ENCODE measurements around the gene MCMBP.
"Not testable (repeated sequence)": the region's sequence is repeated elsewhere in the genome, so short reads cannot be mapped to it uniquely, and the experiment has no call there.

MCMBP gene, protein sequence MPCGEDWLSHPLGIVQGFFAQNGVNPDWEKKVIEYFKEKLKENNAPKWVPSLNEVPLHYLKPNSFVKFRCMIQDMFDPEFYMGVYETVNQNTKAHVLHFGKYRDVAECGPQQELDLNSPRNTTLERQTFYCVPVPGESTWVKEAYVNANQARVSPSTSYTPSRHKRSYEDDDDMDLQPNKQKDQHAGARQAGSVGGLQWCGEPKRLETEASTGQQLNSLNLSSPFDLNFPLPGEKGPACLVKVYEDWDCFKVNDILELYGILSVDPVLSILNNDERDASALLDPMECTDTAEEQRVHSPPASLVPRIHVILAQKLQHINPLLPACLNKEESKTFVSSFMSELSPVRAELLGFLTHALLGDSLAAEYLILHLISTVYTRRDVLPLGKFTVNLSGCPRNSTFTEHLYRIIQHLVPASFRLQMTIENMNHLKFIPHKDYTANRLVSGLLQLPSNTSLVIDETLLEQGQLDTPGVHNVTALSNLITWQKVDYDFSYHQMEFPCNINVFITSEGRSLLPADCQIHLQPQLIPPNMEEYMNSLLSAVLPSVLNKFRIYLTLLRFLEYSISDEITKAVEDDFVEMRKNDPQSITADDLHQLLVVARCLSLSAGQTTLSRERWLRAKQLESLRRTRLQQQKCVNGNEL

DNA sequence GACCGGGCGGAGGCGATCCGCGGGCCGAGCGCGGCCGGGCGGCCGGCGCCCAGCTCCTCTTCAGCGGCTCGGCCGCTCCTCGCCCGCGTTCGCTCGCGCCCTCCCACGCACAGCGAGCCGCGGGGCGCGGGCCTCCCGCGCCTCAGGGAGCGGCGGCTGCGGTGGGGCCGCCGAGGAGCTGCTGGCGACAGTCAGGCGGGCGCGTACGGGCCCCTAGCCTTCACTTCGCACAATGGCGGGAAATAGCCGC lies at the start of gene MCMBP:
Gene MCMBP (minus strand): TSS at position 234 of the 250 bp plus-strand sequence. CDS start 259 bp downstream, outside the sequence.
- Histone ChIP-seq H3K9ac (ENCODE audit: low read length in 2 of 2) (peak within 1 kb of the TSS; percentile 82 to 84), H3K27me3 (ENCODE audit: control insufficient read depth in 1 of 2, insufficient read depth in 2 of 2, low read length in 2 of 2) (no peaks in the 10 kb centered on the region), H3K27ac (ENCODE audit: low read length) (peak within 1 kb of the TSS; percentile 88), H3K9me3 (ENCODE audit: control insufficient read depth in 2 of 2, low read length in 2 of 2) (no peaks in the 10 kb centered on the region), H3K4me3 (ENCODE audit: low read length in 2 of 2) (peak within 1 kb of the TSS; percentile 45 to 88), H3K36me3 (ENCODE audit: control insufficient read depth in 2 of 2, insufficient read depth in 2 of 2, low read length in 2 of 2) (no peaks in the 10 kb centered on the region), H3K4me1 (ENCODE audit: control insufficient read depth, insufficient read depth, low read length) (peaks cover 8% of the 10 kb centered on the region)

- H3K4me1 ChIP-seq (ENCODE audit: control insufficient read depth, insufficient read depth, low read length) = no peaks in the 10 kb centered on the region
- no peak overlapping the region for H3K27ac ChIP-seq (ENCODE audit: low read length)
- no peaks in the 10 kb centered on the region for H3K27me3 ChIP-seq (ENCODE audit: control insufficient read depth in 1 of 2, insufficient read depth in 2 of 2, low read length in 2 of 2)
- peaks cover 45 to 59% of the 10 kb centered on the region in 2 donors for H3K36me3 ChIP-seq (ENCODE audit: control insufficient read depth in 2 of 2, insufficient read depth in 2 of 2, low read length in 2 of 2)
- no peak overlapping the region for H3K4me3 ChIP-seq (ENCODE audit: low read length in 2 of 2)
- H3K9me3 ChIP-seq (ENCODE audit: control insufficient read depth in 2 of 2, low read length in 2 of 2) = no peaks in the 10 kb centered on the region
- H3K9ac ChIP-seq (ENCODE audit: low read length in 2 of 2) = no peak overlapping the region
Observed at GRCh38 chr10:119919826-119920225, 47.2 kb upstream of the MCMBP start.

- peaks cover 49 to 62% of the 10 kb centered on the region in 2 donors for H3K36me3 ChIP-seq (ENCODE audit: control insufficient read depth in 2 of 2, insufficient read depth in 2 of 2, low read length in 2 of 2)
Observed at GRCh38 chr10:119919271-119919670, 46.6 kb upstream of the MCMBP start.

DNA sequence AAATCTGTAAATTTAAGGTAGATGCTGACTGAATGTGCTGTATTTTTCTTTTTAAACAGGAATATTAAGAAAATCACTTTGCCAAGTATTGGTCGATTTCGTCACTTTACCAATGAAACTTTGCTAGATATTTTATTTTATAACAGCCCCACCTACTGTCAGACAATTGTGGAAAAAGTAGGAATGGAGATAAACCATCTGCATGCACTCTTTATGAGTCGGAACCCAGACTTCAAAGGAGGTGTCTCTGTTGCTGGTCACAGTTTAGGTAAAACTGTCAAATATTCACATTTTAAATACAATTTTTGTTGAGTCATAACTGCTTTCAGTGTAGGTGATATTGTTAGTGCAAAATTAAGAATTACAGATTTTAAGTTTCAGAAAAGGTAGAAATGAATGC lies 45.1 kb upstream of the MCMBP start:
- H3K9ac ChIP-seq (ENCODE audit: low read length in 2 of 2) = no peak overlapping the region
- peaks cover 55 to 63% of the 10 kb centered on the region in 2 donors for H3K36me3 ChIP-seq (ENCODE audit: control insufficient read depth in 2 of 2, insufficient read depth in 2 of 2, low read length in 2 of 2)
- H3K4me3 ChIP-seq (ENCODE audit: low read length in 2 of 2) = no peak overlapping the region
- no peak overlapping the region for H3K27ac ChIP-seq (ENCODE audit: low read length)
- H3K4me1 ChIP-seq (ENCODE audit: control insufficient read depth, insufficient read depth, low read length) = no peaks in the 10 kb centered on the region
- no peaks in the 10 kb centered on the region for H3K27me3 ChIP-seq (ENCODE audit: control insufficient read depth in 1 of 2, insufficient read depth in 2 of 2, low read length in 2 of 2)
- H3K9me3 ChIP-seq (ENCODE audit: control insufficient read depth in 2 of 2, low read length in 2 of 2) = no peaks in the 10 kb centered on the region

More at GRCh38 chr10:119919271-119919670, 46.6 kb upstream of the MCMBP start:
- Histone ChIP-seq H3K4me1 (ENCODE audit: control insufficient read depth, insufficient read depth, low read length) (no peaks in the 10 kb centered on the region), H3K9ac (ENCODE audit: low read length in 2 of 2) (no peak overlapping the region), H3K27ac (ENCODE audit: low read length) (no peak overlapping the region), H3K27me3 (ENCODE audit: control insufficient read depth in 1 of 2, insufficient read depth in 2 of 2, low read length in 2 of 2) (no peaks in the 10 kb centered on the region), H3K9me3 (ENCODE audit: control insufficient read depth in 2 of 2, low read length in 2 of 2) (no peaks in the 10 kb centered on the region), H3K4me3 (ENCODE audit: low read length in 2 of 2) (no peak overlapping the region)

DNA sequence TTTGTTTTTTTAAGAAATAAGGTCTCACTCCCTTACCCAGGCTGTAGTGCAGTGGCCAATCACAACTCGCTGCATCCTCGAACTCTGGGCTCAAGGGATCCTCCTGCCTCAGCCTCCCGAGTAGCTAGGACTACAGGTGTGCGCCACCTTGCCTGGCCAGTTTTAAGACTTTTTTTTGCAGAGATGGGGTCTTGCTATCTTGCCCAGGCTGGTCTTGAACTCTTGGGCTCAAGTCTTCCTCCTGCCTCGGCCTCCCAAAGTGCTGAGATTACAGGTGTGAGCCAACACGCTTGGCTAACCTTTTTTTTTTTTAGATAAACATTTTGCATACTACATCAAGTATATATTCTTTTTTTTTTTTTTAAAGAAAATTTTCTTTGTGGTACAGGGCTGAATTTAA lies 38.0 kb upstream of the MCMBP start:
- no peak overlapping the region for H3K27ac ChIP-seq (ENCODE audit: low read length)
- H3K9me3 ChIP-seq (ENCODE audit: control insufficient read depth in 2 of 2, low read length in 2 of 2) = no peaks in the 10 kb centered on the region
- no peak overlapping the region for H3K4me3 ChIP-seq (ENCODE audit: low read length in 2 of 2)
- no peaks in the 10 kb centered on the region for H3K27me3 ChIP-seq (ENCODE audit: control insufficient read depth in 1 of 2, insufficient read depth in 2 of 2, low read length in 2 of 2)
- no peaks in the 10 kb centered on the region for H3K4me1 ChIP-seq (ENCODE audit: control insufficient read depth, insufficient read depth, low read length)
- H3K9ac ChIP-seq (ENCODE audit: low read length in 2 of 2) = no peak overlapping the region
- H3K36me3 ChIP-seq (ENCODE audit: control insufficient read depth in 2 of 2, insufficient read depth in 2 of 2, low read length in 2 of 2) = peaks cover 30% of the 10 kb centered on the region in 2 donors

GRCh38 chr10:119908166-119908565 lies 35.5 kb upstream of the MCMBP start:
- no peak overlapping the region for H3K27ac ChIP-seq (ENCODE audit: low read length)
- H3K36me3 ChIP-seq (ENCODE audit: control insufficient read depth in 2 of 2, insufficient read depth in 2 of 2, low read length in 2 of 2) = peaks cover 22 to 30% of the 10 kb centered on the region in 2 donors
- H3K4me3 ChIP-seq (ENCODE audit: low read length in 2 of 2) = no peak overlapping the region

DNA sequence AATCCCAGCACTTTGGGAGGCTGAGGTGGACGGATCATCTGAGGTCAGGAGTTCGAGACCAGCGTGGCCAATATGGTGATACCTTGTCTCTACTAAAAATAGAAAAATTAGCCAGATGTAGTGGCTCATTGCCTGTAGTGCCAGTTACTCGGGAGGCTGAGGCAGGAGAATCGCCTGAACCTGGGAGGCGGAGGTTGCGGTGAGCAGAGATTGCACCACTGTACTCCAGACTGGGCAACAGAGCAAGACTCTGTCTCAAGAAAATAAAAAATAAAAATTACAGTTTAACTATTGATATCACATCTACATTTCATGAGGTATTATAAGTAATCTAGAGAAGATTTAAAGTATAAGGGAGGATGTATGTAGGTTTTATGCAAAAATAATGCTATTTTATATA lies 35.1 kb upstream of the MCMBP start:
- H3K9ac ChIP-seq (ENCODE audit: low read length in 2 of 2); H3K27ac ChIP-seq (ENCODE audit: low read length); H3K9me3 ChIP-seq (ENCODE audit: control insufficient read depth in 2 of 2, low read length in 2 of 2); H3K4me3 ChIP-seq (ENCODE audit: low read length in 2 of 2); H3K4me1 ChIP-seq (ENCODE audit: control insufficient read depth, insufficient read depth, low read length); H3K27me3 ChIP-seq (ENCODE audit: control insufficient read depth in 1 of 2, insufficient read depth in 2 of 2, low read length in 2 of 2): not testable (repeated sequence)
- peaks cover 17 to 26% of the 10 kb centered on the region in 2 donors for H3K36me3 ChIP-seq (ENCODE audit: control insufficient read depth in 2 of 2, insufficient read depth in 2 of 2, low read length in 2 of 2)

More at GRCh38 chr10:119908166-119908565, 35.5 kb upstream of the MCMBP start:
- Histone ChIP-seq H3K4me1 (ENCODE audit: control insufficient read depth, insufficient read depth, low read length) (no peaks in the 10 kb centered on the region), H3K9me3 (ENCODE audit: control insufficient read depth in 2 of 2, low read length in 2 of 2) (no peaks in the 10 kb centered on the region), H3K27me3 (ENCODE audit: control insufficient read depth in 1 of 2, insufficient read depth in 2 of 2, low read length in 2 of 2) (no peaks in the 10 kb centered on the region), H3K9ac (ENCODE audit: low read length in 2 of 2) (no peak overlapping the region)

DNA sequence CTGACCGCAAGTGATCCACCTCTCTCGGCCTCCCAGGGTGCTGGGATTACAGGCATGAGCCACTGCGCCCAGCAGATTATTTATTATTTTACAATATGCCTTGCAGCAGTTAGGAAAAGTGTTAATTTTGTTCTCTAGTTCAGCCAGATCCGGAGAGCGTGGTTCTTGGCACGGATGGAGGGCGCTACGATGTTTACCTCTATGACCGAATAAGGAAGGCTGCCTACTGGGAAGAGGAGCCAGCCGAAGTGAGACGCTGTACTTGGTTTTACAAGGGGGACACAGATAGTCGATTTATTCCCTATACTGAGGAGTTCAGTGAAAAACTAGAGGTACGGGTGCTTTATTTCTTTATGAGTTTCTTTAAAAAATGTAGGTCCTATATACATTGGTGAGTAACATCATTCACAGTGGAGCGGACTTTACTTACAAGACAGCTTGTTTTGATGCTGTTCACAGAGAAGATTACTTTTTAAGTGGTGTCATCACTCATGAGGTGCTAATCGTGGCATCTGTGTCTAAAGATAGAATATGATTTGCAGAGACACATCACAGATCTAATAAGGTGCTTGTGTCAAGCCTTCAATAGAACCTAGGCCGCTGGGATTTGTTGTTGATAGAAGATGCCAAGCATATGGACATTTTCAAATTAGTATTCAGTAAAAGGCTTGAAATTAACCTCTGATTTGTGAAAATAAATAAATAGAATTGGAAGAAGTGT lies 31.5 kb upstream of the MCMBP start:
- Histone ChIP-seq H3K27ac (ENCODE audit: low read length) (no peak overlapping the region), H3K4me3 (ENCODE audit: low read length in 2 of 2) (no peak overlapping the region), H3K4me1 (ENCODE audit: control insufficient read depth, insufficient read depth, low read length) (peaks cover 2% of the 10 kb centered on the region), H3K9ac (ENCODE audit: low read length in 2 of 2) (peak overlapping the region in 1 of 2 donors; percentile 21), H3K9me3 (ENCODE audit: control insufficient read depth in 2 of 2, low read length in 2 of 2) (no peaks in the 10 kb centered on the region), H3K36me3 (ENCODE audit: control insufficient read depth in 2 of 2, insufficient read depth in 2 of 2, low read length in 2 of 2) (peaks cover 10 to 15% of the 10 kb centered on the region in 2 donors), H3K27me3 (ENCODE audit: control insufficient read depth in 1 of 2, insufficient read depth in 2 of 2, low read length in 2 of 2) (no peaks in the 10 kb centered on the region)

GRCh38 chr10:119898577-119898976 lies 25.9 kb upstream of the MCMBP start:
- Histone ChIP-seq H3K9ac (ENCODE audit: low read length in 2 of 2) (no peak overlapping the region), H3K36me3 (ENCODE audit: control insufficient read depth in 2 of 2, insufficient read depth in 2 of 2, low read length in 2 of 2) (peaks cover 5 to 13% of the 10 kb centered on the region in 2 donors), H3K27ac (ENCODE audit: low read length) (no peak overlapping the region), H3K9me3 (ENCODE audit: control insufficient read depth in 2 of 2, low read length in 2 of 2) (no peaks in the 10 kb centered on the region), H3K27me3 (ENCODE audit: control insufficient read depth in 1 of 2, insufficient read depth in 2 of 2, low read length in 2 of 2) (no peaks in the 10 kb centered on the region), H3K4me1 (ENCODE audit: control insufficient read depth, insufficient read depth, low read length) (peaks cover 33% of the 10 kb centered on the region), H3K4me3 (ENCODE audit: low read length in 2 of 2) (no peak overlapping the region)

DNA sequence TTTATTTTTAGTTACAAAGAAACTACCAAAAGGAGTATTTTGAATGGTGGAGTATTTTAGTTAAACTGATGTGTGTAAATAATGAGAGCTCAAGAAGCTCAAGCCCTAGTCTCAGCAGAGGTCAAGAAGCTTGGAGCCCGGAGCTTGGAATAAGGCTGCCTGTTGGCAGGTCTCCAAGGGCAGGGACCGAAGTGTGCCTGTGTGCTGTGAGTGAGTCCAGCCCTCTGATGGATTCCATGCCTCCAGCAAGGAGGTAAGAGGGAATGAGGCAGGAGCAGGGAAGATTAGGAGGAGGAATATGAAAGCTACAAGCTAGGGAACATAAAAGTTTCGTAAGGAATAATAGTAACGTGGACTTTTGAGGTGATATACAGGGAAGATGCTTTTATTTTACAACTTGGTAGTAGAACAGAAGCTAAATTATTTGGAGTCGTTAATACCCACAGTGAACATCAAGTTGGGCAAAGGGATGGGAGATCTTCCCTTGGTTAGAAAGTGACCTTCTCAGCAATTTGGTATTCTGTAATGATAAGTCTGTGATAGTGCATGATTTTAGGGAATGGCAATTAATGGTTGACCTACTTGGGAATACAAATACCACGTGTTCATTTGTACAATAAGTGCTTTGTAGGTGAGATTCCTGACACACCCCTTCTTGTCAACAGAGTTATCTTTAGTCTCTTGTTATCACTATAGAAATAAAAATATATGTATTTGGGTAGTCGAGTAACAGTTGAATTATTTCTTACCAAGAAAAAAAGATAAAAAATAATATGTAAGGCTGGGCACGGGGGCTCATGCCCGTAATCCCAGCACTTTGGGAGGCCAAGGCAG lies 24.5 kb upstream of the MCMBP start:
- H3K27me3 ChIP-seq (ENCODE audit: control insufficient read depth in 1 of 2, insufficient read depth in 2 of 2, low read length in 2 of 2) = no peaks in the 10 kb centered on the region
- peaks cover 39% of the 10 kb centered on the region for H3K4me1 ChIP-seq (ENCODE audit: control insufficient read depth, insufficient read depth, low read length)
- H3K9me3 ChIP-seq (ENCODE audit: control insufficient read depth in 2 of 2, low read length in 2 of 2) = no peaks in the 10 kb centered on the region
- peak overlapping the region; percentile 49 for H3K27ac ChIP-seq (ENCODE audit: low read length)
- peak overlapping the region in 1 of 2 donors; percentile 35 for H3K4me3 ChIP-seq (ENCODE audit: low read length in 2 of 2)
- peaks cover 5 to 13% of the 10 kb centered on the region in 2 donors for H3K36me3 ChIP-seq (ENCODE audit: control insufficient read depth in 2 of 2, insufficient read depth in 2 of 2, low read length in 2 of 2)
- H3K9ac ChIP-seq (ENCODE audit: low read length in 2 of 2) = peak overlapping the region; percentile 10 to 36
